Gastrocnemius medialis (tissue), 4 donors: ENCODE data around the gene TSPAN15. TPM values are rescaled to one million over a fixed set of nuclear protein-coding genes. Genes with fewer than 3 reads are reported as not detected.
A peak's percentile ranks its signal among the peaks of the same experiment; 100 is the strongest.

Experiments used
- ATAC-seq, 2 donors: fragments of 150-250 bp; one replicate each; pipeline ENCODE4 v1.9.1; 2016
- DNase-seq, 2 donors: peaks; one replicate each; pipeline ENCODE4 v3.0.0-alpha.2; 2019
- H3K27ac ChIP-seq, 4 donors: fragments of 200-600 bp; sonication (generic); 1 replicate in 1 of 4; 2 replicates in 3 of 4; pipeline ENCODE4 v1.5.1; 2016 to 2018; ENCODE audit warnings: mild to moderate bottlenecking in 2 of 4, moderate library complexity in 1 of 4
- H3K27me3 ChIP-seq, 3 donors: fragments of 200-600 bp; sonication (generic) in 2 of 3; 1 replicate in 1 of 3; 2 replicates in 2 of 3; pipeline versions ENCODE4 v1.5.1 to v1.6.0; 2016 to 2019; ENCODE audit warnings: mild to moderate bottlenecking in 1 of 3, moderate library complexity in 1 of 3
- H3K36me3 ChIP-seq, 2 donors: fragments of 200-600 bp; sonication (generic) in 1 of 2; one replicate each; pipeline ENCODE4 v1.5.1; 2017 to 2018
- H3K4me1 ChIP-seq, 2 donors: fragments of 200-600 bp; sonication (generic) in 1 of 2; one replicate each; pipeline ENCODE4 v1.5.1; 2016 to 2017; ENCODE audit warnings: mild to moderate bottlenecking in 2 of 2
- H3K4me3 ChIP-seq, 4 donors: fragments of 200-600 bp; sonication (generic) in 3 of 4; 1 replicate in 1 of 4; 2 replicates in 3 of 4; pipeline ENCODE4 v1.5.1; 2016 to 2019; ENCODE audit warnings: mild to moderate bottlenecking in 2 of 4
- H3K9me3 ChIP-seq, 3 donors: fragments of 200-600 bp; sonication (generic) in 2 of 3; 1 replicate in 1 of 3; 2 replicates in 2 of 3; pipeline ENCODE4 v1.5.1; 2016 to 2019
- POLR2A ChIP-seq, 2 donors: fragments of 450-650 bp; IDR thresholded peaks; one replicate each; pipeline ENCODE4 v1.6.1; 2017; ENCODE audit warnings: antibody characterized with exemption in 2 of 2, mild to moderate bottlenecking in 2 of 2, moderate library complexity in 2 of 2
- in situ Hi-C, 4 donors: fragments of 200-750 bp; cut with MboI; loops; one replicate each; pipeline versions ENCODE4 v1.15.0 to v1.8.0; 2017; ENCODE audit warnings: low sequenced_read_pairs in 4 of 4
- intact Hi-C: fragments of 100-400 bp; cut with DNase I; formaldehyde crosslinking; loops from one replicate; pipeline ENCODE4 v1.15.1; 2023; ENCODE audit warnings: low total_unique reads
- total RNA-seq, 4 donors: library from RNA; depleted of rRNA; stranded (reverse); fragments of >200 nt; gene quantifications; one replicate each; pipeline versions ENCODE4 v1.1.0 to v1.2.3, GENCODE V29; 2016
- TF ChIP-seq, protein P1 (sequence below), 5 experiments: fragments of 450-650 bp in 3 of 5; fragments of 200-600 bp in 2 of 5; sonication (generic) in 2 of 5; IDR thresholded peaks in 4 of 5; conservative IDR thresholded peaks in 1 of 5; 1 replicate in 4 of 5; 2 replicates in 1 of 5; pipeline ENCODE4 v1.5.1; 2016 to 2019; ENCODE audit warnings: antibody characterized with exemption in 5 of 5, mild to moderate bottlenecking in 3 of 5, moderate library complexity in 3 of 5

TSPAN15 gene
- total RNA-seq, 4 donors from 2014 or later, result 7.9 to 21.0 (median 11.8) TPM

DNA sequence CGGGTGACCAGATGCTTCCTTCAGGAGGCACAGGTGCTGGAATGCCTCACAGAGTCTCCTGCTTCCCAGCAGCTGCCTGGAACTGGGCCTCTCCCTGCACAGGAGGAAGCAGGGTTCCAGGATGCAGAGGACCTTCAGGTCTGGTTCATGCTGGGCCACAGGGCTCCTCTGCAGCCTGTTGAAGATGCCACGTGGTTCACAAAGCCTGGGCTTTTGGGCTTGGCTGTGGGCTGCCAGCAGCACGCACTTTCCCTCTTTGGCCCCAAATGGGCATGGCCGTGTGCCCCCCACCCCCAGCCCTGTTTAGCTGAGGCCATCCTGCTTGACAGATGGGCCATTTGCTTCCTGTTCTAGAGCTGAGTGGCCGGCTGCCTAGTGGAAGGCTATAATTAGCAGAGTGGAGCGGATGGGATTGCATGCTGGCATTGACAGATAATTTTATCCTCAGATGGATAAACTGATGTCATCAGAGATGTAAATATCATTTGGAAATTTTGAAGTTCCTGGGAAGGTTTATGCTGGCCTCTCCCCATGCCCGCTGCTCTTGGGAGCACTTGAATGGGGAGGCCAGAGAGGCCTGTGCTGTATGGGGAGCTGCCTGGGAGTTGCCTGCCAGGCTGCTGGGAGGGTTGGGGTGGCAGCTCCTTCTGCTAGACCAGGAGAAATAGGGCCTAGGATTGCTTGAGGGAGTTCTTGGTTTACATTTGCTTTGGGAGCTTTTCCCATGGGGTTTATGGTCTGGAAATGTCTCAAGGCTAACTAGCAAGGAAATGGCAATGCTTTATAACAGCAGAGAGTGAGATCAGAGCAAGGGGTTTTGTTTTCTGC lies 28.2 kb downstream of the TSPAN15 start:
- Histone ChIP-seq H3K4me1 (peaks cover 82 to 99% of the 10 kb centered on the region in 2 donors), H3K4me3 (peak overlapping the region in 1 of 4 donors; percentile 6), H3K27ac (peak overlapping the region; percentile 83 to 91 (median 86)), H3K27me3 (no peaks in the 10 kb centered on the region), H3K36me3 (no peaks in the 10 kb centered on the region), H3K9me3 (no peaks in the 10 kb centered on the region)
- in situ Hi-C loops (no loop called here), intact Hi-C loops (loop anchor here (2.0 kb wide), 1 partner anchor 15 kb away; no protein-coding TSS in a partner anchor)
- peak; percentile 43 to 72 for DNase-seq
- ATAC-seq, result peak; percentile 52 to 60
- TF ChIP-seq, protein P1, sequence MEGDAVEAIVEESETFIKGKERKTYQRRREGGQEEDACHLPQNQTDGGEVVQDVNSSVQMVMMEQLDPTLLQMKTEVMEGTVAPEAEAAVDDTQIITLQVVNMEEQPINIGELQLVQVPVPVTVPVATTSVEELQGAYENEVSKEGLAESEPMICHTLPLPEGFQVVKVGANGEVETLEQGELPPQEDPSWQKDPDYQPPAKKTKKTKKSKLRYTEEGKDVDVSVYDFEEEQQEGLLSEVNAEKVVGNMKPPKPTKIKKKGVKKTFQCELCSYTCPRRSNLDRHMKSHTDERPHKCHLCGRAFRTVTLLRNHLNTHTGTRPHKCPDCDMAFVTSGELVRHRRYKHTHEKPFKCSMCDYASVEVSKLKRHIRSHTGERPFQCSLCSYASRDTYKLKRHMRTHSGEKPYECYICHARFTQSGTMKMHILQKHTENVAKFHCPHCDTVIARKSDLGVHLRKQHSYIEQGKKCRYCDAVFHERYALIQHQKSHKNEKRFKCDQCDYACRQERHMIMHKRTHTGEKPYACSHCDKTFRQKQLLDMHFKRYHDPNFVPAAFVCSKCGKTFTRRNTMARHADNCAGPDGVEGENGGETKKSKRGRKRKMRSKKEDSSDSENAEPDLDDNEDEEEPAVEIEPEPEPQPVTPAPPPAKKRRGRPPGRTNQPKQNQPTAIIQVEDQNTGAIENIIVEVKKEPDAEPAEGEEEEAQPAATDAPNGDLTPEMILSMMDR (IDR thresholded peaks at IDR 0.05 in 4 of 5, conservative IDR thresholded peaks at IDR 0.05 in 1 of 5), result no peak
- TF ChIP-seq POLR2A (IDR thresholded peaks at IDR 0.05), result no peak

DNA sequence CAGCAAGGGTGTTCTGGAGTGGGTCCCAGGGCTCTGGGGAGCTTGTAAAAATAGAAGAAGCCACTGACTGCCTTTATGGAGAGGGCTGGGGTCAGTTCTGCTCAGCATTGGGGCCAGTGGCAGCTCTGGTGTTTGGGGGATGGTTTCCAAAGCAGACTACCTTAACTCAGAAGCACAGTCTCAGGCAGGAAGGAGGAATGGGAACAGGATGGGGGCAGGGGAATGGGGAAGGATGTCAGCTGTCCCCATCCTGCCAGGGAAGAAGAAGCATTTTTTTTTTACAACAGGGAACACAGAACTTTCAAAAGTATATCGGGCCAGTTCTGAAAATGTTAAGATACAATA lies 28.8 kb downstream of the TSPAN15 start:
- TF ChIP-seq, protein P1 (IDR thresholded peaks at IDR 0.05 in 4 of 5, conservative IDR thresholded peaks at IDR 0.05 in 1 of 5), result no peak
- no peak for TF ChIP-seq POLR2A (IDR thresholded peaks at IDR 0.05)
- ATAC-seq (peak; percentile 25 to 26), DNase-seq (peak in 1 of 2 donors; percentile 45)
- intact Hi-C loops, result loop anchor here (2.0 kb wide), 1 partner anchor 15 kb away; no protein-coding TSS in a partner anchor
- Histone ChIP-seq H3K27ac (peak overlapping the region; percentile 83 to 91 (median 86)), H3K27me3 (no peaks in the 10 kb centered on the region), H3K4me1 (peaks cover 76 to 98% of the 10 kb centered on the region in 2 donors), H3K36me3 (no peaks in the 10 kb centered on the region), H3K4me3 (no peak overlapping the region), H3K9me3 (no peaks in the 10 kb centered on the region)
- in situ Hi-C loops, result no loop called here

- no peak for DNase-seq
- intact Hi-C loops, result loop anchor here (2.0 kb wide), 1 partner anchor 13 kb away; no protein-coding TSS in a partner anchor
- Histone ChIP-seq H3K4me1 (peaks cover 72 to 88% of the 10 kb centered on the region in 2 donors), H3K36me3 (no peaks in the 10 kb centered on the region), H3K9me3 (no peaks in the 10 kb centered on the region), H3K4me3 (no peak overlapping the region), H3K27ac (peak overlapping the region; percentile 83 to 91 (median 86)), H3K27me3 (no peaks in the 10 kb centered on the region)
- ATAC-seq, result no peak
- in situ Hi-C loops, result no loop called here
- TF ChIP-seq, protein P1 (IDR thresholded peaks at IDR 0.05 in 4 of 5, conservative IDR thresholded peaks at IDR 0.05 in 1 of 5), result no peak
- TF ChIP-seq POLR2A (IDR thresholded peaks at IDR 0.05), result no peak
Measured at GRCh38 chr10:69481305-69481704, 30.0 kb downstream of the TSPAN15 start.

DNA sequence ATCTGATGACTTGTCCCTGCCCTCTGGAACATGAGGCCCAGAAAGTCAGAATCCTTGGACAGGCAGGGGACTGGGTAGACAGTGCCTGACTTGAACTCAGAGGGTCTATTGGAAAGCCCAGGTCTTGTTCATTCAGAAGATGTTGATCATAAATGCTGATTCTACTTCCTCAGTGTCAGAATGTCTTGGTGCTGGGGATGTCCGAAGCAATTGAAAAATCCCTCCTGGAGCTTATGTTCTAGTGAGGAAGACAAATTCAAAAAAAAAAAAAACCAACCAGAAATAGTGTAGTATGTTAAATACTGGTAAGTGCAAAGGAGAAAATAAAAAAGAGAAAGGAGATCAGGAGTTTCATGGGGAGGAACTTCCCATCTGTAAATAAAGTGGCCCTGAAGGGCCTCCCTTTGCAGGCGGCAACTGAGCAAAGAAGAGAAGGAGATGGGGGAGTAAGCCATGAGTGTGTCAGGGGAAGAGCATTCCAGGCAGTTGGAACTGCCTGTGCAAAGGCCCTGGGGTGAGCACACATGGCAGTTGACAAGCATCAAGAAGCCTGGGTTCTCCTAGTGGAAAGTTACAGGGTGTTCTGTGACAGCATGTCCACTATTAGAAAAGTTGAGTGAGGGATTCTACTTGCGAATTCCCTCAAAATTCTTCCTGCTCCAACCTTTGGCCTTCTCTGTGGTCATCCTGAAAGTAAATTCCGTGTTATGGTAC lies 30.7 kb downstream of the TSPAN15 start:
- Histone ChIP-seq H3K27ac (peak overlapping the region; percentile 83 to 91 (median 86)), H3K4me1 (peaks cover 78 to 88% of the 10 kb centered on the region in 2 donors)
- intact Hi-C loops, result loop anchor here (2.0 kb wide), 1 partner anchor 13 kb away; no protein-coding TSS in a partner anchor

More for the DNA sequence above, 30.7 kb downstream of the TSPAN15 start:
- Histone ChIP-seq H3K4me3 (no peak overlapping the region), H3K9me3 (no peaks in the 10 kb centered on the region), H3K36me3 (no peaks in the 10 kb centered on the region), H3K27me3 (no peaks in the 10 kb centered on the region)
- ATAC-seq, result no peak
- no peak for DNase-seq
- in situ Hi-C loops, result no loop called here
- TF ChIP-seq, protein P1 (IDR thresholded peaks at IDR 0.05 in 4 of 5, conservative IDR thresholded peaks at IDR 0.05 in 1 of 5), result no peak
- TF ChIP-seq POLR2A (IDR thresholded peaks at IDR 0.05), result no peak
